ENCODE measurements around the gene FDX1. TPM values are rescaled to one million over a fixed set of nuclear protein-coding genes. Genes with fewer than 3 reads are reported as not detected.

FDX1 gene
- polyA plus RNA-seq, 1 donor from 2014 or later = 14.3 TPM

- H3K9me2 ChIP-seq (ENCODE audit: insufficient read depth, low read length) = no peaks in the 10 kb centered on the region
- peaks cover 52% of the 10 kb centered on the region for H3K79me2 ChIP-seq (replicated peaks; ENCODE audit: insufficient read depth, low read length)
- H3K4me2 ChIP-seq (ENCODE audit: low read length) = peak overlapping the region; percentile 93
- peak overlapping the region; percentile 94 for H3K4me3 ChIP-seq (ENCODE audit: low read length)
- H4K20me1 ChIP-seq (ENCODE audit: insufficient read depth) = peaks cover 3% of the 10 kb centered on the region
- no peaks in the 10 kb centered on the region for H3K36me3 ChIP-seq (ENCODE audit: insufficient read depth, low read length)
- no peak for TF ChIP-seq RAD21 (conservative IDR thresholded peaks at IDR 0.05)
- TF ChIP-seq TAF1 (IDR thresholded peaks at IDR 0.05; ENCODE audit: low read depth) = no peak
- TF ChIP-seq EZH2 (IDR thresholded peaks at IDR 0.05; ENCODE audit: borderline replicate concordance, insufficient read depth, low read length, poor library complexity, severe bottlenecking) = no peak
- no peak for TF ChIP-seq POLR2AphosphoS5 (IDR thresholded peaks at IDR 0.05)
- TF ChIP-seq REST (IDR thresholded peaks at IDR 0.05; ENCODE audit: borderline replicate concordance) = no peak
- no peak for TF ChIP-seq EP300 (conservative IDR thresholded peaks at IDR 0.05; ENCODE audit: poor library complexity, severe bottlenecking)
- no peak for TF ChIP-seq MXI1 (conservative IDR thresholded peaks at IDR 0.05; ENCODE audit: poor library complexity, severe bottlenecking)
- no peak for TF ChIP-seq CTCF (IDR thresholded peaks at IDR 0.05; ENCODE audit: poor library complexity, severe bottlenecking)
- no peak for TF ChIP-seq SMC3 (conservative IDR thresholded peaks at IDR 0.05; ENCODE audit: poor library complexity)
- H2AFZ ChIP-seq (ENCODE audit: low read depth, low read length) = no peak overlapping the region
- H3K27ac ChIP-seq (ENCODE audit: low read length) = no peak overlapping the region
- no peaks in the 10 kb centered on the region for H3K9me3 ChIP-seq (ENCODE audit: low read length)
- H3K27me3 ChIP-seq (ENCODE audit: insufficient read depth, low read depth, low read length) = no peaks in the 10 kb centered on the region
- no peak overlapping the region for H3K9ac ChIP-seq (ENCODE audit: low read length)
- no peaks in the 10 kb centered on the region for H3F3A ChIP-seq (ENCODE audit: insufficient read depth, low read length, poor library complexity, severe bottlenecking)
These were observed 1.9 kb downstream of the FDX1 start for GRCh38 chr11:110431674-110432073.

GRCh38 chr11:110432713-110433392 is 3.1 kb downstream of the FDX1 start:
- no peaks in the 10 kb centered on the region for H3K36me3 ChIP-seq (ENCODE audit: insufficient read depth, low read length)
- H3K79me2 ChIP-seq (replicated peaks; ENCODE audit: insufficient read depth, low read length) = peaks cover 52% of the 10 kb centered on the region
- H3K27me3 ChIP-seq (ENCODE audit: insufficient read depth, low read depth, low read length) = no peaks in the 10 kb centered on the region
- no peaks in the 10 kb centered on the region for H3K9me3 ChIP-seq (ENCODE audit: low read length)
- no peak for TF ChIP-seq CTCF (IDR thresholded peaks at IDR 0.05; ENCODE audit: poor library complexity, severe bottlenecking)
- TF ChIP-seq TAF1 (IDR thresholded peaks at IDR 0.05; ENCODE audit: low read depth) = no peak
- no peak for TF ChIP-seq SMC3 (conservative IDR thresholded peaks at IDR 0.05; ENCODE audit: poor library complexity)
- no peak for TF ChIP-seq EP300 (conservative IDR thresholded peaks at IDR 0.05; ENCODE audit: poor library complexity, severe bottlenecking)
- no peak overlapping the region for H2AFZ ChIP-seq (ENCODE audit: low read depth, low read length)
- H4K20me1 ChIP-seq (ENCODE audit: insufficient read depth) = peaks cover 3% of the 10 kb centered on the region
- no peaks in the 10 kb centered on the region for H3K9me2 ChIP-seq (ENCODE audit: insufficient read depth, low read length)
- H3K4me3 ChIP-seq (ENCODE audit: low read length) = no peak overlapping the region
- no peaks in the 10 kb centered on the region for H3F3A ChIP-seq (ENCODE audit: insufficient read depth, low read length, poor library complexity, severe bottlenecking)
- H3K9ac ChIP-seq (ENCODE audit: low read length) = no peak overlapping the region
- H3K4me2 ChIP-seq (ENCODE audit: low read length) = no peak overlapping the region
- no peak overlapping the region for H3K27ac ChIP-seq (ENCODE audit: low read length)

Data from neural cell (in vitro differentiated cells).